ENCODE measurements around the gene GPR87. TPM values are rescaled to one million over a fixed set of nuclear protein-coding genes. Genes with fewer than 3 reads are reported as not detected.

Gene GPR87
- total RNA-seq, 1 donor from 2014 or later: 15.5 TPM

- TF ChIP-seq EZH2 (IDR thresholded peaks at IDR 0.05; ENCODE audit: insufficient read depth, low read length) (no peak), CTCF (IDR thresholded peaks at IDR 0.05; ENCODE audit: insufficient read depth, low read depth, low read length) (no peak)
- H3K4me3 Mint-ChIP-seq (ENCODE audit: unreplicated experiment): no peak overlapping the region
Measured at GRCh38 chr3:151307131-151307530, 9.5 kb downstream of the GPR87 start.

GRCh38 chr3:151306168-151306810 lies 10.3 kb downstream of the GPR87 start:
- TF ChIP-seq EZH2 (IDR thresholded peaks at IDR 0.05; ENCODE audit: insufficient read depth, low read length) (no peak), CTCF (IDR thresholded peaks at IDR 0.05; ENCODE audit: insufficient read depth, low read depth, low read length) (no peak)
- Histone ChIP-seq H3K27me3 (ENCODE audit: insufficient read depth, low read length) (no peaks in the 10 kb centered on the region), H3K9ac (ENCODE audit: low read length) (peak overlapping the region; percentile 52), H3K36me3 (ENCODE audit: insufficient read depth, low read length) (no peaks in the 10 kb centered on the region), H3K27ac (ENCODE audit: low read depth, low read length) (peak overlapping the region; percentile 89), H3K9me3 (ENCODE audit: insufficient read depth, low read depth, low read length) (no peaks in the 10 kb centered on the region), H3K79me2 (ENCODE audit: insufficient read depth, low read length) (no peaks in the 10 kb centered on the region), H3K4me3 (ENCODE audit: insufficient read depth, low read depth, low read length) (peak overlapping the region; percentile 46), H2AFZ (ENCODE audit: low read depth, low read length) (no peak overlapping the region), H3K4me1 (ENCODE audit: insufficient read depth, low read length) (peaks cover 31% of the 10 kb centered on the region), H4K20me1 (ENCODE audit: insufficient read depth, low read length) (no peaks in the 10 kb centered on the region), H3K4me2 (ENCODE audit: low read length) (peak overlapping the region; percentile 83)
- Mint-ChIP-seq H3K4me1 (ENCODE audit: low read depth, unreplicated experiment) (peaks cover 63% of the 10 kb centered on the region), H3K9me3 (ENCODE audit: unreplicated experiment) (no peaks in the 10 kb centered on the region), H3K4me3 (ENCODE audit: unreplicated experiment) (no peak overlapping the region), H3K27ac (ENCODE audit: unreplicated experiment) (peak overlapping the region; percentile 99), H3K27me3 (ENCODE audit: low read depth, unreplicated experiment) (no peaks in the 10 kb centered on the region), H3K36me3 (ENCODE audit: low read depth, unreplicated experiment) (peaks cover 3% of the 10 kb centered on the region)
- DNase-seq (ENCODE audit: low read depth) (no peak), FAIRE-seq (no peak)

More at GRCh38 chr3:151307131-151307530, 9.5 kb downstream of the GPR87 start:
- no peaks in the 10 kb centered on the region for H3K9me3 ChIP-seq (ENCODE audit: insufficient read depth, low read depth, low read length)
- no peaks in the 10 kb centered on the region for H3K36me3 ChIP-seq (ENCODE audit: insufficient read depth, low read length)
- peak overlapping the region; percentile 90 for H3K27ac Mint-ChIP-seq (ENCODE audit: unreplicated experiment)
- H2AFZ ChIP-seq (ENCODE audit: low read depth, low read length): no peak overlapping the region
- H4K20me1 ChIP-seq (ENCODE audit: insufficient read depth, low read length): no peaks in the 10 kb centered on the region
- no peak overlapping the region for H3K4me3 ChIP-seq (ENCODE audit: insufficient read depth, low read depth, low read length)
- H3K27ac ChIP-seq (ENCODE audit: low read depth, low read length): no peak overlapping the region
- no peak for FAIRE-seq
- H3K27me3 Mint-ChIP-seq (ENCODE audit: low read depth, unreplicated experiment): no peaks in the 10 kb centered on the region
- no peaks in the 10 kb centered on the region for H3K9me3 Mint-ChIP-seq (ENCODE audit: unreplicated experiment)
- peaks cover 55% of the 10 kb centered on the region for H3K4me1 Mint-ChIP-seq (ENCODE audit: low read depth, unreplicated experiment)
- no peaks in the 10 kb centered on the region for H3K79me2 ChIP-seq (ENCODE audit: insufficient read depth, low read length)
- no peak overlapping the region for H3K4me2 ChIP-seq (ENCODE audit: low read length)
- peaks cover 3% of the 10 kb centered on the region for H3K36me3 Mint-ChIP-seq (ENCODE audit: low read depth, unreplicated experiment)
- no peak for DNase-seq (ENCODE audit: low read depth)
- H3K9ac ChIP-seq (ENCODE audit: low read length): no peak overlapping the region
- no peaks in the 10 kb centered on the region for H3K27me3 ChIP-seq (ENCODE audit: insufficient read depth, low read length)
- peaks cover 29% of the 10 kb centered on the region for H3K4me1 ChIP-seq (ENCODE audit: insufficient read depth, low read length)

- no peak for TF ChIP-seq CTCF (IDR thresholded peaks at IDR 0.05; ENCODE audit: insufficient read depth, low read depth, low read length)
- no peak for TF ChIP-seq EZH2 (IDR thresholded peaks at IDR 0.05; ENCODE audit: insufficient read depth, low read length)
- H2AFZ ChIP-seq (ENCODE audit: low read depth, low read length): peak overlapping the region; percentile 16
- no peak for DNase-seq (ENCODE audit: low read depth)
- H3K4me1 ChIP-seq (ENCODE audit: insufficient read depth, low read length): peaks cover 31% of the 10 kb centered on the region
- peak overlapping the region; percentile 52 for H3K9ac ChIP-seq (ENCODE audit: low read length)
- Mint-ChIP-seq H3K4me1 (ENCODE audit: low read depth, unreplicated experiment) (peaks cover 68% of the 10 kb centered on the region), H3K36me3 (ENCODE audit: low read depth, unreplicated experiment) (peaks cover 3% of the 10 kb centered on the region), H3K27ac (ENCODE audit: unreplicated experiment) (peak overlapping the region; percentile 99), H3K9me3 (ENCODE audit: unreplicated experiment) (no peaks in the 10 kb centered on the region), H3K4me3 (ENCODE audit: unreplicated experiment) (no peak overlapping the region), H3K27me3 (ENCODE audit: low read depth, unreplicated experiment) (no peaks in the 10 kb centered on the region)
- no peak for FAIRE-seq
- peak overlapping the region; percentile 89 for H3K27ac ChIP-seq (ENCODE audit: low read depth, low read length)
- H3K27me3 ChIP-seq (ENCODE audit: insufficient read depth, low read length): no peaks in the 10 kb centered on the region
- H4K20me1 ChIP-seq (ENCODE audit: insufficient read depth, low read length): no peaks in the 10 kb centered on the region
- H3K4me3 ChIP-seq (ENCODE audit: insufficient read depth, low read depth, low read length): peak overlapping the region; percentile 46
- no peaks in the 10 kb centered on the region for H3K9me3 ChIP-seq (ENCODE audit: insufficient read depth, low read depth, low read length)
- peak overlapping the region; percentile 83 for H3K4me2 ChIP-seq (ENCODE audit: low read length)
- no peaks in the 10 kb centered on the region for H3K79me2 ChIP-seq (ENCODE audit: insufficient read depth, low read length)
- H3K36me3 ChIP-seq (ENCODE audit: insufficient read depth, low read length): no peaks in the 10 kb centered on the region
Measured at GRCh38 chr3:151305775-151306151, 10.9 kb downstream of the GPR87 start.

Measured in astrocyte (in vitro differentiated cells and primary cell).